OCI-LY3 (cell line): ENCODE results near the gene C9.
"Not testable (repeated sequence)": the region's sequence is repeated elsewhere in the genome, so short reads cannot be mapped to it uniquely, and the experiment has no call there.

ENCODE experiments used
- H2AFZ ChIP-seq: fragments of 200-600, 300-600 bp; shearing (Covaris generic); 2 replicates; pipeline ENCODE4 v1.6.0; 2014; ENCODE audit warnings: antibody characterized with exemption, low read depth, low read length
- H3K27ac ChIP-seq: fragments of 200-600, 300-600 bp; sonication (generic); 2 replicates; pipeline ENCODE4 v1.5.1; 2014; ENCODE audit warnings: mild to moderate bottlenecking, low read length, moderate library complexity, mixed read lengths
- H3K27me3 ChIP-seq: fragments of 200-600, 300-600 bp; sonication (generic); 2 replicates; pipeline ENCODE4 v1.6.1; 2014; ENCODE audit warnings: low read depth, low read length, mixed read lengths
- H3K36me3 ChIP-seq: fragments of 200-600, 300-600 bp; sonication (generic); replicated peaks from 2 replicates; pipeline ENCODE3; 2014; ENCODE audit warnings: low read depth, low read length, mixed read lengths
- H3K4me1 ChIP-seq: fragments of 300-600, 200-600 bp; sonication (generic); 2 replicates; pipeline ENCODE4 v1.6.1; 2014; ENCODE audit warnings: low read length, mixed read lengths
- H3K4me2 ChIP-seq: fragments of 200-600, 300-600 bp; sonication (generic); 2 replicates; pipeline ENCODE4 v1.6.1; 2014; ENCODE audit warnings: low read length, mixed read lengths
- H3K4me3 ChIP-seq: fragments of 300-600, 200-600 bp; sonication (generic); 2 replicates; pipeline ENCODE4 v1.5.1; 2014; ENCODE audit warnings: antibody characterized with exemption, mild to moderate bottlenecking, low read length, moderate library complexity
- H3K79me2 ChIP-seq: fragments of 300-600, 200-600 bp; shearing (Covaris generic); 2 replicates; pipeline ENCODE4 v1.6.1; 2014; ENCODE audit warnings: mild to moderate bottlenecking, low read length, mixed read lengths
- H3K9ac ChIP-seq: fragments of 300-600, 200-600 bp; shearing (Covaris generic); 2 replicates; pipeline ENCODE4 v1.6.0; 2014; ENCODE audit warnings: mild to moderate bottlenecking, low read length, moderate library complexity
- H3K9me3 ChIP-seq: fragments of 200-600, 300-600 bp; shearing (Covaris generic); 2 replicates; pipeline ENCODE4 v1.6.1; 2014; ENCODE audit warnings: low read length, mixed read lengths; ENCODE audit not compliant: insufficient read depth
- H4K20me1 ChIP-seq: fragments of 200-600, 300-600 bp; sonication (generic); 2 replicates; pipeline ENCODE4 v1.6.1; 2016; ENCODE audit warnings: low read length, mixed read lengths; ENCODE audit not compliant: insufficient read depth
- EZH2phosphoT487 ChIP-seq: fragments of 200-600 bp; shearing (Covaris generic); IDR thresholded peaks from 2 replicates; pipeline ENCODE4 v1.6.1; 2018; ENCODE audit warnings: antibody characterized with exemption, mixed run types, low read depth
- TF ChIP-seq, protein P1 (sequence below): fragments of 200-600, 300-600 bp; sonication (generic); IDR thresholded peaks from 2 replicates; pipeline ENCODE4 v1.5.1; 2014; ENCODE audit warnings: antibody characterized with exemption, low read length, low read depth

The C9 gene

GRCh38 chr5:39411061-39411460 is 46.8 kb upstream of the C9 start:
- Histone ChIP-seq H2AFZ (no peak overlapping the region), H3K27ac (no peak overlapping the region), H3K36me3 (no peaks in the 10 kb centered on the region), H3K27me3 (no peaks in the 10 kb centered on the region), H3K9ac (no peak overlapping the region), H3K4me3 (no peak overlapping the region), H3K4me2 (no peak overlapping the region), H3K79me2 (no peaks in the 10 kb centered on the region), H3K4me1 (peaks cover 7% of the 10 kb centered on the region), H3K9me3 (no peaks in the 10 kb centered on the region), H4K20me1 (no peaks in the 10 kb centered on the region)
- TF ChIP-seq EZH2phosphoT487, result no peak
- TF ChIP-seq, protein P1, sequence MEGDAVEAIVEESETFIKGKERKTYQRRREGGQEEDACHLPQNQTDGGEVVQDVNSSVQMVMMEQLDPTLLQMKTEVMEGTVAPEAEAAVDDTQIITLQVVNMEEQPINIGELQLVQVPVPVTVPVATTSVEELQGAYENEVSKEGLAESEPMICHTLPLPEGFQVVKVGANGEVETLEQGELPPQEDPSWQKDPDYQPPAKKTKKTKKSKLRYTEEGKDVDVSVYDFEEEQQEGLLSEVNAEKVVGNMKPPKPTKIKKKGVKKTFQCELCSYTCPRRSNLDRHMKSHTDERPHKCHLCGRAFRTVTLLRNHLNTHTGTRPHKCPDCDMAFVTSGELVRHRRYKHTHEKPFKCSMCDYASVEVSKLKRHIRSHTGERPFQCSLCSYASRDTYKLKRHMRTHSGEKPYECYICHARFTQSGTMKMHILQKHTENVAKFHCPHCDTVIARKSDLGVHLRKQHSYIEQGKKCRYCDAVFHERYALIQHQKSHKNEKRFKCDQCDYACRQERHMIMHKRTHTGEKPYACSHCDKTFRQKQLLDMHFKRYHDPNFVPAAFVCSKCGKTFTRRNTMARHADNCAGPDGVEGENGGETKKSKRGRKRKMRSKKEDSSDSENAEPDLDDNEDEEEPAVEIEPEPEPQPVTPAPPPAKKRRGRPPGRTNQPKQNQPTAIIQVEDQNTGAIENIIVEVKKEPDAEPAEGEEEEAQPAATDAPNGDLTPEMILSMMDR, result no peak

- TF ChIP-seq, protein P1, result no peak
- no peak for TF ChIP-seq EZH2phosphoT487
- H3K27me3 ChIP-seq, result no peaks in the 10 kb centered on the region
- H3K4me3 ChIP-seq, result no peak overlapping the region
- H3K9me3 ChIP-seq, result no peaks in the 10 kb centered on the region
- no peak overlapping the region for H3K4me2 ChIP-seq
- no peak overlapping the region for H2AFZ ChIP-seq
- H3K4me1 ChIP-seq, result peaks cover 7% of the 10 kb centered on the region
- H4K20me1 ChIP-seq, result no peaks in the 10 kb centered on the region
- H3K9ac ChIP-seq, result no peak overlapping the region
- H3K79me2 ChIP-seq, result no peaks in the 10 kb centered on the region
- no peaks in the 10 kb centered on the region for H3K36me3 ChIP-seq
- no peak overlapping the region for H3K27ac ChIP-seq
Observed at GRCh38 chr5:39409033-39409432, 44.7 kb upstream of the C9 start.

DNA sequence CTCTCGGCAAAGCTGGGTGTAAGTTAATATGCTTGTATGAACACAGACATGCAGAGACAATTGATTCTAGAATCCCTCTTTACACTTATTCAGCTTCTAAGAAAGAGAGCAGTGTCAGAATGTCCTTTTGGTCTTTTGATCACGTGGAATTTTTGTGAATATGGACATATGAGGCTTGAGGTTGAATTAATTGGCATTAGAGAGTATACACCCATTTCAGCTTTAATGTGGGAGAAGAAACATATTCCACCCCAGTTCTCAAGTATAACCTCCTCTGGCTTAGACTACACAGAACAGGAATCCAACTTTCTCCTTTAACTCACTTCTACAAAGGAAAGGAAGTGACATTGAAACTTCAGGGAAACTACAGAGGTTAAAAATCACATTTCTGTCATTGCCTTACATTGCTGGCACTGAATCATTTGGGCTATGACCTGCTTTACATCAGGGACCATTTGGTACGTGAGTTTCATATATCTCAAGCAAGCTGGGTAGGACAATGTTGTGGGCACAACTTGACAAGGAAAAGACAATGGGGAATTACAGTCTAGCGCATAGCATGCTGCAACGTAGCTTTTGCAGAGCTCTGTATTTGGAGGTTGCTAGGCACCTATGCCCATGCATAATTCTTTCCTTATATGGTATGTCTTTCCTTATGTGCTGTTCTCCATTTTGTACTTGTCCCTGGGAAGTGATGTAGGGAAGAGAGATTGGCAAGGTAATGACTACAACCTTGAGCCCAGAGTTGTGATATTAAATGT is 41.0 kb upstream of the C9 start:
- Histone ChIP-seq H3K9ac (no peak overlapping the region), H4K20me1 (no peaks in the 10 kb centered on the region), H3K4me1 (no peaks in the 10 kb centered on the region), H3K27me3 (no peaks in the 10 kb centered on the region), H3K36me3 (no peaks in the 10 kb centered on the region), H3K27ac (no peak overlapping the region), H3K9me3 (no peaks in the 10 kb centered on the region), H3K4me2 (no peak overlapping the region), H3K79me2 (no peaks in the 10 kb centered on the region), H3K4me3 (no peak overlapping the region), H2AFZ (no peak overlapping the region)
- no peak for TF ChIP-seq EZH2phosphoT487
- TF ChIP-seq, protein P1, result no peak

DNA sequence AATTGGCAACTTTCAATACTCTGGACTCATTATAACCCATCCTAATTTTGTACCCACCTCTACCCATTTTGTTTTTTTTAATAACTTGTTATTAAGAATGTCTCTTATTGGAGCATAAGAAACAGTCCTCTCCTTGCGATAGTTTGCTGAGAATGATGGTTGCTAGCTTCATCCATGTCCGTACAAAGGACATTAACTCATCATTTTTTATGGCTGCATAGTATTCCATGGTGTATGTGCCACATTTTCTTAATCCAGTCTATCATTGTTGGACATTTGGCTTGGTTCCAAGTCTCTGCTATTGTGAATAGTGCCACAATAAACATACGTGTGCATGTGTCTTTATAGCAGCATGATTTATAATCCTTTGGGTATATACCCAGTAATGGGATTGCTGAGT is 39.5 kb upstream of the C9 start:
- H3K4me3 ChIP-seq, H2AFZ ChIP-seq, H3K36me3 ChIP-seq, H3K9ac ChIP-seq, H3K27me3 ChIP-seq, H3K4me2 ChIP-seq, H3K79me2 ChIP-seq, H3K27ac ChIP-seq, H3K9me3 ChIP-seq, H4K20me1 ChIP-seq: not testable (repeated sequence)
- peaks cover 11% of the 10 kb centered on the region for H3K4me1 ChIP-seq

- not testable (repeated sequence) for H3K9me3 ChIP-seq, H4K20me1 ChIP-seq, H3K4me2 ChIP-seq, H3K36me3 ChIP-seq, H2AFZ ChIP-seq, H3K27ac ChIP-seq, H3K4me3 ChIP-seq, H3K9ac ChIP-seq, H3K27me3 ChIP-seq, H3K79me2 ChIP-seq
- H3K4me1 ChIP-seq, result peaks cover 14% of the 10 kb centered on the region
Observed at GRCh38 chr5:39402140-39402539, 37.8 kb upstream of the C9 start.
